ENCODE measurements around the gene ZFYVE26.
"Not testable (repeated sequence)": the region's sequence is repeated elsewhere in the genome, so short reads cannot be mapped to it uniquely, and the experiment has no call there.

The ZFYVE26 gene

GRCh38 chr14:67709346-67709745 is 107.0 kb downstream of the ZFYVE26 start:
- not testable (repeated sequence) for DNase-seq (ENCODE audit: low read depth, low spot score)

- no peak for DNase-seq (ENCODE audit: low read depth, low spot score)
These were observed 111.2 kb downstream of the ZFYVE26 start for GRCh38 chr14:67705211-67705610.

- DNase-seq (ENCODE audit: low read depth, low spot score) = peak; percentile 29
These were observed 111.8 kb downstream of the ZFYVE26 start for GRCh38 chr14:67704484-67705089.

- DNase-seq (ENCODE audit: low read depth, low spot score) = no peak
These were observed 112.4 kb downstream of the ZFYVE26 start for GRCh38 chr14:67703997-67704396.

- DNase-seq (ENCODE audit: low read depth, low spot score) = not testable (repeated sequence)
These were observed 114.9 kb downstream of the ZFYVE26 start, which contains the start of gene RDH12 for GRCh38 chr14:67701492-67701891. Gene RDH12, plus strand, starts transcription at chr14:67701886. Its CDS starts 20,757 bp downstream, at chr14:67722643.

GRCh38 chr14:67698179-67698578 is 118.2 kb downstream of the ZFYVE26 start:
- DNase-seq (ENCODE audit: low read depth, low spot score) = no peak

GRCh38 chr14:67697006-67697405 is 119.4 kb downstream of the ZFYVE26 start:
- no peak for DNase-seq (ENCODE audit: low read depth, low spot score)

Data from smooth muscle cell of the brain vasculature (primary cell).